Lower leg skin (tissue), 4 donors: ENCODE measurements around the gene RTN4RL1. TPM values are rescaled to one million over a fixed set of nuclear protein-coding genes. Genes with fewer than 3 reads are reported as not detected.

Experiments
- DNase-seq, 2 donors: peaks; one replicate each; pipeline ENCODE4 v3.0.0-alpha.2; 2019; ENCODE audit warnings: low spot score in 2 of 2
- H3K4me3 ChIP-seq: fragments of 200-600 bp; sonication (generic); 2 replicates; pipeline ENCODE4 v1.5.1; 2017; ENCODE audit warnings: mild to moderate bottlenecking, low read depth; ENCODE audit not compliant: poor library complexity, severe bottlenecking
- CTCF ChIP-seq, 3 donors: fragments of 450-650 bp; IDR thresholded peaks; one replicate each; pipeline ENCODE4 v1.5.1; 2016; ENCODE audit warnings: antibody characterized with exemption in 3 of 3, mild to moderate bottlenecking in 3 of 3, moderate library complexity in 2 of 3
- POLR2A ChIP-seq, 2 donors: fragments of 450-650 bp; IDR thresholded peaks; one replicate each; pipeline ENCODE4 v1.6.1; 2016 to 2017; ENCODE audit warnings: antibody characterized with exemption in 2 of 2, mild to moderate bottlenecking in 1 of 2, moderate library complexity in 1 of 2
- WGBS, 2 donors: methylation state at CpG; one replicate each; pipeline ENCODE4 v1.1.5; 2018; 5-methylcytosine and 5-hydroxymethylcytosine counted together
- intact Hi-C: fragments of 100-400 bp; cut with DNase I; formaldehyde crosslinking; loops from one replicate; pipeline ENCODE4 v1.15.0; 2023; ENCODE audit warnings: low total_unique reads
- total RNA-seq, 4 donors: library from RNA; depleted of rRNA; stranded (reverse); fragments of >200 nt; gene quantifications; one replicate each; pipeline ENCODE4 v1.1.0, GENCODE V29; 2016

Gene RTN4RL1
- total RNA-seq, 4 donors from 2014 or later: 19.1 to 31.5 (median 27.6) TPM

DNA sequence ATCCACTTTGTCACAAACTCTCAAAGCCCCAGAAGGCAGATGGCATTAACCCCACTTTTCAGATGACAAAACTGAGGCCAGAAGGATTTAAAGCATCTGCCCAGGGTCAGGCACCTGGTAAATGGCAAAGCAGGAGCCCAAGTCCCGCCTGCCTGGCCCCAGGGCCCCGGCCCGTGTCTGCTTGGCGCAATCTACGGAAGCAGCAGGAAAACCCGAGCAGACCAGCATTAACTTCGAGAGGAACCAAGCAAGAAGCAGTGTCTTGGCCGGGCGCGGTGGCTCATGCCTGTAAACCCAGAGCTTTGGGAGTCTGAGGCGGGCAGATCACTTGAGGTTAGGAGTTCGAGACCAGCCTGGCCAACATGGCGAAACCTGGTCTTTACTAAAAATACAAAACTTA lies 21.6 kb downstream of the RTN4RL1 start:
- DNase-seq: no peak
- no peak overlapping the region for H3K4me3 ChIP-seq
- WGBS, 2 donors: 77 to 87% methylated on average over 13 of the region's 13 CpGs
- intact Hi-C loops: no loop called here
- TF ChIP-seq POLR2A (IDR thresholded peaks at IDR 0.05): no peak
- no peak for TF ChIP-seq CTCF (IDR thresholded peaks at IDR 0.05)

DNA sequence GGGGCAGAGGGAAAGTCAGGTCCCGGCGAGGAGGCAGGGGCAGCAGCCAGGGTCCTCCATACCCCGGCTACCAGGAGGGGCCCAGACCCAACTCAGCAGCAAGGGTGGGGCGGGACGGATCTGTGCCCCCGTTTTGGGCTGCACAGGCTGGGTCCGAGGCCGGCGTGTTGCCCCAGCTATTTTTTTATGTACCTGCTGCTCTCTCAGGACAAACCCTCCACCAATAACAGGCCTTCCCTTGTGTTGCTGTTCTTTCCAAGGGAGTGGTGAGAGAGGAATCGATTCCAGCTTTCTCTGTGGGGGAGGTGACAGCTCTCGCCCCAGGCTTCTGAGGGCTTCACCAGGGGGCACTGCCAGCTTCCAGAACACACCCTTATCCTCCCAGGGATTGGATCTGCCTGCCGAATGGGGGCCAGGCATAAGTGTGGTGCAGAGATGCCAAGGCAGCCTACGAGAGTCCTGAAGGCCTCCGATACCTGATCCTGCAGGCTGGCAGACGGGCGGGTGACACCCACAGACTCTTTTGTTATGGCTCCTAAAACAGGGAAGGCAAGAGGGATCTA lies 22.3 kb downstream of the RTN4RL1 start:
- no peak overlapping the region for H3K4me3 ChIP-seq
- intact Hi-C loops: no loop called here
- TF ChIP-seq CTCF (IDR thresholded peaks at IDR 0.05): no peak
- no peak for TF ChIP-seq POLR2A (IDR thresholded peaks at IDR 0.05)
- DNase-seq: no peak
- 39 to 60% methylated on average over 16 of the region's 16 CpGs for WGBS, 2 donors

DNA sequence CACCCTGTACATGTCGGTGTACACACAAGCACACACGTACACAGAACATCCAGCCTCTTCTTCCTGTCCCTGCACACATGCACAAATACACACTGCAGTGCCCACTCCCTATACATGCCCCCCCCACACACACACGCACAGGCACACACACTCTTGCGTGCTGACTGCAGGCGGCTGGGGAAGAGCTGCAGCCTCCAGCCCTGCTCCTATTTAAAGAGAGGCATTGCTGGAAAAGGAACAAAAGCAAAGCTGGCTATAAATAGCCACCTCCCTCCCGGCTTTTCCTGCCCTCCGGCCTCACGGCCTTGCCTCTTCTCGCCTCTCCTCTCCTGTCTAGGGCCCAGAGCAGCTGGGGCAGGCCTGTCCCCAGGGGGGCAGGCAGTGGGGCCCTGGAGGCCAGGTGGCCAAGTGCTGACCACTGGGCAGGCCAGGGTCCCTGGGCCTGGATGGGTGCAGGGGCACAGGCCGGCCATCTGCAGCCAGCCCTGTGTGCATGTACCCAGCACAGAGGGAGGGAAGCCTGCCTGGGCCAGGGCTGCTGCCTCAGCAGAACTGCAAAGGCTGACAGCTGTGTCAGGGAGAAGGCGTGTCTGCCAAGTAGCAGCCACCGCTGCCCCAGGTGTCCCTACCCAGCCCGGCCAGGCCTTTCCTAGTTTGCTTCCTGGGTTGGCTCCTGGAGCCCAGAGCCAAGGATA lies 25.4 kb downstream of the RTN4RL1 start:
- no peak for TF ChIP-seq POLR2A (IDR thresholded peaks at IDR 0.05)
- no peak for TF ChIP-seq CTCF (IDR thresholded peaks at IDR 0.05)
- H3K4me3 ChIP-seq: no peak overlapping the region
- 15 to 17% methylated on average over 11 to 12 of the region's 13 CpGs for WGBS, 2 donors
- intact Hi-C loops: no loop called here
- DNase-seq: no peak

DNA sequence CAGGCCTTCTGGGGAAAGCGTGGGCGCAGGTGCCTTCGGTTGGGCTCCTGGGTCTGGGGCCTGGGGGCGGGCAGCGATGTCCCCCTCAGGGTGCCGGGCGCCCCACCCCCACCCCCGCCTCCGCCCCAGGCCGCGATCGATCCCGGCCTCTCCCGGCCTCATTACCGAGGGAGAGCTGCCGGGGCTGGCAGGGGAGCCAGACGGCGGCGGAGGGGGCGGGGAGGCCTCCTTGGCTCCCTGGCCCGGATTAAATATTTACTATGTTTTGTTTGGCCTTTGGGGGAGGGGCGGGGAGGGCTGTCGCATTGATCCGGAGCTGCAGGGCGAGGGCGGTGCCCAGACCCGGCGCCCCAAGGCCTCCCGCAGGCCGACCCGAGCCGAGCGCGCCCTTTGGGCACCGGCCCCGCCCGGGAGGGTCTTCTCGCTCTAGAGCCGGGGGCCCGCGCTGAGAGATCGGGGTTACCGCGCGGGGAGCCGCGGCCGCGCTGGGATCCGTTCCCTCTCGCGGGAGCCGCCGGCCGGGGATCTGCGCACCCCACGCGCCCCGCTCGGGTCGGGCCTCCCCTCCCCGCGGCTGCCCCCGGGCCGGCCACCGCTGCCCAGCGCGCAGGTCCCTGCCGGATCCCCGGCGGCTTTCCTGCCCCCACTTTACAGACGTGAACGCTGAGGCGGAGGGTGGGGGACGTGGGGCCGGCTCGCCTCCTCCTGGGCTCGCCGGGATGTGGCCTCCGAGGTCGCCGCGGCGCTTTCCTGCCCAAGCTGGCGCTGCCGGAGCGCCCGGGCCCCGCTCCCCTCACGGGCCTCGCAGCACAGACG lies 27.0 kb downstream of the RTN4RL1 start:
- intact Hi-C loops: no loop called here
- no peak for DNase-seq
- WGBS, 2 donors: 3 to 8% methylated on average over 11 to 70 of the region's 92 CpGs
- no peak for TF ChIP-seq CTCF (IDR thresholded peaks at IDR 0.05)
- no peak for TF ChIP-seq POLR2A (IDR thresholded peaks at IDR 0.05)
- H3K4me3 ChIP-seq: peak overlapping the region; percentile 8

DNA sequence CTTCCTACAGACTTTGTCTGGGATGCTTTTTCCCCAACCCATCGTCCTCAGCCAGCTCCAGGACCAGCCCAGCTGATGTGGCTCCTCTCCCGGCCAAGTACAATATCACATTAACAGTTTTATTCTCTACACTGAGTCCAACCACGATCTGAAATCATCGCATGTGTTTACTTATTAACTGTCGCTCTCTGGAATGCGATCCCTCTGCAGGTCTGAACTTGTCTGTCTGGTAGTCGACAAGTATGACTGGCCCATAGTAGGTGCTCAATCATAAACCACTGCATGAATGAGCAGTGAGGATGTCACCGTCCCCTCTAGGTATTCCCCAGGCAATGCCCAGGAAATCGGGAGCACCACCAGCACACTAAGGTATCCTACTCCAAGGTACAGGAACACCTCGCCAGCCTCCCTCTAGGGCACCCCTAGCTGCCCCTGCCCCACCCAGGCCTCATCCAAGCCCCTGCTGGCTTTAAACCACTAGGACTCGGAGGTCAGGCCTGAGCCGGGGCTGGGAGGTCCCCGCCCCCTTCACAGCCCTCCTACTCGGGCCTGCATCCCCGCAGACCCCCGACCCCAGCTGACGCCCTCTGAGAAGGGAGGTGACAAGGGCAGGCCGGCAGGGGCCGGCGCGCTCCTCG lies 27.7 kb downstream of the RTN4RL1 start:
- intact Hi-C loops: no loop called here

More for the DNA sequence above, 27.7 kb downstream of the RTN4RL1 start:
- no peak overlapping the region for H3K4me3 ChIP-seq
- DNase-seq: no peak
- TF ChIP-seq CTCF (IDR thresholded peaks at IDR 0.05): no peak
- TF ChIP-seq POLR2A (IDR thresholded peaks at IDR 0.05): no peak
- 49 to 57% methylated on average over 17 to 22 of the region's 22 CpGs for WGBS, 2 donors
